Testis (tissue), 3 donors: Measurements from ENCODE around the gene RNASE8. TPM values are rescaled to one million over a fixed set of nuclear protein-coding genes. Genes with fewer than 3 reads are reported as not detected.
A peak's percentile ranks its signal among the peaks of the same experiment; 100 is the strongest.

Source experiments
- DNase-seq: peaks from one replicate; pipeline ENCODE4 v3.0.0-alpha.2; 2019
- H3K27ac ChIP-seq, 2 donors: fragments of 200-600 bp; sonication (generic); one replicate each; pipeline ENCODE4 v1.5.1; 2019
- H3K27me3 ChIP-seq: fragments of 200-600 bp; sonication (generic); one replicate; pipeline ENCODE4 v1.5.1; 2019
- H3K36me3 ChIP-seq: fragments of 200-600 bp; sonication (generic); one replicate; pipeline ENCODE4 v1.5.1; 2017; ENCODE audit warnings: low read depth; ENCODE audit errors: missing control alignments
- H3K4me1 ChIP-seq: fragments of 200-600 bp; sonication (generic); one replicate; pipeline ENCODE4 v1.5.1; 2019
- H3K4me3 ChIP-seq, 2 donors: fragments of 200-600 bp; sonication (generic); one replicate each; pipeline ENCODE4 v1.5.1; 2017 to 2019
- H3K9me3 ChIP-seq: fragments of 200-600 bp; sonication (generic); one replicate; pipeline ENCODE4 v1.5.1; 2017
- POLR2A ChIP-seq: fragments of 450-650 bp; IDR thresholded peaks from one replicate; pipeline ENCODE4 v1.6.1; 2017; ENCODE audit warnings: antibody characterized with exemption, mild to moderate bottlenecking, moderate library complexity
- WGBS, 2 donors: methylation state at CpG; one replicate each; pipeline ENCODE4 v1.1.5; 2018; 5-methylcytosine and 5-hydroxymethylcytosine counted together
- intact Hi-C: fragments of 100-400 bp; cut with DNase I; formaldehyde crosslinking; loops from one replicate; pipeline ENCODE4 v1.15.1; 2023; ENCODE audit warnings: low total_unique reads
- polyA plus RNA-seq: library from polyadenylated mRNA; stranded (reverse); fragments of 350-450 nt; fragmentation: Illumina TruSeq; extraction: RNeasy Lipid Tissue Mini Kit (QIAGEN cat#74804); gene quantifications from one replicate; pipeline ENCODE4 v1.2.3, GENCODE V29; 2014; ENCODE audit warnings: low read depth, low replicate concordance; ENCODE audit not compliant: insufficient read depth
- total RNA-seq, 2 donors: library from RNA; depleted of rRNA; stranded (reverse); fragments of >200 nt; gene quantifications; one replicate each; pipeline ENCODE4 v1.2.3, GENCODE V29; 2016
- TF ChIP-seq, protein P1 (sequence below), 3 experiments: fragments of 450-650 bp in 2 of 3; fragments of 200-600 bp in 1 of 3; sonication (generic) in 1 of 3; IDR thresholded peaks; one replicate each; pipeline ENCODE4 v1.5.1; 2016 to 2019; ENCODE audit warnings: antibody characterized with exemption in 3 of 3, mild to moderate bottlenecking in 2 of 3, moderate library complexity in 1 of 3

The RNASE8 gene
- total and polyA plus RNA-seq, 3 donors from 2014 or later: not detected

DNA sequence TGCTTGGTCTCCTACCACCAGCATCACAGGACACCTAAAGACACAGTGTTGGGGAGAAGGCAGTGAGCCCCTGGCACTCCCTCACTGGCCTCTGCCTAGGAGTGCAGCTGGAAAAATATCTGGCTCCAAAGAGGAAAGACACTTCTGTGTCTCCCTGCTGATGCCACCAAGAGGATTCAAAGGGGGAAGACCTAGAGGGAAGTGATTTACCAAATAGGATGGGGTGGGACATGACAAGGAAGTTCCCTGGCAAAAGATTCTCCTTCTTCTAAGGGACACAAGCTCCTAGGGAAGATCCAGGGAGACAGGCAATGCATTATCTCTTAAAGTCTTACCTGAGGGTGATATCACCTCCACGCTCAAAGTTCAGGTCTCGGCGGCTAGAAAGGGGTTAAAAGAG lies 38.8 kb upstream of the RNASE8 start:
- H3K4me1 ChIP-seq: peaks cover 20% of the 10 kb centered on the region
- H3K27me3 ChIP-seq: no peaks in the 10 kb centered on the region
- no peaks in the 10 kb centered on the region for H3K9me3 ChIP-seq
- no peak for TF ChIP-seq POLR2A
- TF ChIP-seq, protein P1, sequence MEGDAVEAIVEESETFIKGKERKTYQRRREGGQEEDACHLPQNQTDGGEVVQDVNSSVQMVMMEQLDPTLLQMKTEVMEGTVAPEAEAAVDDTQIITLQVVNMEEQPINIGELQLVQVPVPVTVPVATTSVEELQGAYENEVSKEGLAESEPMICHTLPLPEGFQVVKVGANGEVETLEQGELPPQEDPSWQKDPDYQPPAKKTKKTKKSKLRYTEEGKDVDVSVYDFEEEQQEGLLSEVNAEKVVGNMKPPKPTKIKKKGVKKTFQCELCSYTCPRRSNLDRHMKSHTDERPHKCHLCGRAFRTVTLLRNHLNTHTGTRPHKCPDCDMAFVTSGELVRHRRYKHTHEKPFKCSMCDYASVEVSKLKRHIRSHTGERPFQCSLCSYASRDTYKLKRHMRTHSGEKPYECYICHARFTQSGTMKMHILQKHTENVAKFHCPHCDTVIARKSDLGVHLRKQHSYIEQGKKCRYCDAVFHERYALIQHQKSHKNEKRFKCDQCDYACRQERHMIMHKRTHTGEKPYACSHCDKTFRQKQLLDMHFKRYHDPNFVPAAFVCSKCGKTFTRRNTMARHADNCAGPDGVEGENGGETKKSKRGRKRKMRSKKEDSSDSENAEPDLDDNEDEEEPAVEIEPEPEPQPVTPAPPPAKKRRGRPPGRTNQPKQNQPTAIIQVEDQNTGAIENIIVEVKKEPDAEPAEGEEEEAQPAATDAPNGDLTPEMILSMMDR (IDR thresholded peaks at IDR 0.05): no peak
- no peak for DNase-seq
- H3K36me3 ChIP-seq: no peaks in the 10 kb centered on the region
- WGBS, 2 donors: 91 to 92% methylated on average over 3 of the region's 3 CpGs
- H3K27ac ChIP-seq: no peak overlapping the region
- no peak overlapping the region for H3K4me3 ChIP-seq
- intact Hi-C loops: loop anchor here (10.0 kb wide), 1 partner anchor 76 kb away; the partner anchor contains the start of gene ZNF219

DNA sequence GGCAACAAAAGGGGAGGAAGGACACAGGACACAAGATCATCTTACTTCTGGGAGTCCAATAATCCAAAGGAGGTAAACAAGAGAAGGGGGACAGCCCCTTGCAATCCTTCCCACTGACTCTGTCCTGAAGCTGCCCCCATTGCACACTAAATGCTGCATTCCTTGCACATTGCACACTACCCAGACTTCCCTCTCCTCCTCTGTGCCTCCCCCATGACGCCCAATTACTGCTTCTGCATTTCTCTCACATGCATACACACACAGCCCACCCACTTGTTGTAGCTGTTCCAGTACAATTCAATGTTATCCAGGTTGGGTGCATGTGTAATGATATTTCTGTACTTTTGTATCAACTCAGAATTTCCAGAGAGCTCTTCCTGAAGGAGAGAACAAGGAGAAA lies 38.3 kb upstream of the RNASE8 start:
- peaks cover 20% of the 10 kb centered on the region for H3K4me1 ChIP-seq

DNA sequence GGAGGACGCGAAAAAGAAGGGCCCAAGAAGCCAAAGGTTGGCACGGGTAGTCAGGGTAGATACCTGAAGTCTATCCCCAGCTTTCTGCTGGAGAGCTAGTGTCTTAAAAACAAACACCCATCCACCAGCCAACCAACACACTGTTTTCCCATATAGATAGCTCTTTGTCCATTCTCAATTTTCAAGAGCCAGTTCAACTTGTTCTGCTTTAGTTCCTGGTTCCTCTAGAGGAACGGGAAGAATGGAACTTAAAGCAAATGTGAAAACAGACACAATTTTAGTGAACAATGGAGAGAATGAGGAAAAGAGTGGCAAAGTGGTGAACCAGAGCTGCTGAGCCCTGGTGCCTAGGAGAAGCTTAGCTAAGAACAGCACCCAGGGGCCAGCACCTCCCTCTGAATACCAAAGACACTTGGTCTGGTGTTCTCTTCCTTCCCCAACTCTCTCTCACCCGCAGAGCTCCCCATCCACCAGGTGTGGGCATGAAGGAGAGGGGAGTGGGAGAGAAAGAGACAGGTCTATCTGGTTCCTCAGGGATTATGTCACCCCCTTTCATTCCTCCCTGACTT lies 36.6 kb upstream of the RNASE8 start:
- 85 to 94% methylated on average over 5 of the region's 5 CpGs for WGBS, 2 donors
- TF ChIP-seq POLR2A: no peak
- TF ChIP-seq, protein P1 (IDR thresholded peaks at IDR 0.05): no peak
- no peaks in the 10 kb centered on the region for H3K9me3 ChIP-seq
- H3K27ac ChIP-seq: no peak overlapping the region
- DNase-seq: no peak
- intact Hi-C loops: no loop called here
- H3K27me3 ChIP-seq: no peaks in the 10 kb centered on the region
- H3K4me3 ChIP-seq: no peak overlapping the region
- H3K36me3 ChIP-seq: no peaks in the 10 kb centered on the region
- peaks cover 21% of the 10 kb centered on the region for H3K4me1 ChIP-seq

More for the DNA sequence above, 38.3 kb upstream of the RNASE8 start:
- 57 to 67% methylated on average over 1 of the region's 1 CpG for WGBS, 2 donors
- no peak for TF ChIP-seq POLR2A
- TF ChIP-seq, protein P1 (IDR thresholded peaks at IDR 0.05): no peak
- Histone ChIP-seq H3K4me3 (no peak overlapping the region), H3K27ac (no peak overlapping the region), H3K36me3 (no peaks in the 10 kb centered on the region), H3K9me3 (no peaks in the 10 kb centered on the region), H3K27me3 (no peaks in the 10 kb centered on the region)
- intact Hi-C loops: loop anchor here (10.0 kb wide), 1 partner anchor 75 kb away; the partner anchor contains the start of gene ZNF219
- DNase-seq: no peak

DNA sequence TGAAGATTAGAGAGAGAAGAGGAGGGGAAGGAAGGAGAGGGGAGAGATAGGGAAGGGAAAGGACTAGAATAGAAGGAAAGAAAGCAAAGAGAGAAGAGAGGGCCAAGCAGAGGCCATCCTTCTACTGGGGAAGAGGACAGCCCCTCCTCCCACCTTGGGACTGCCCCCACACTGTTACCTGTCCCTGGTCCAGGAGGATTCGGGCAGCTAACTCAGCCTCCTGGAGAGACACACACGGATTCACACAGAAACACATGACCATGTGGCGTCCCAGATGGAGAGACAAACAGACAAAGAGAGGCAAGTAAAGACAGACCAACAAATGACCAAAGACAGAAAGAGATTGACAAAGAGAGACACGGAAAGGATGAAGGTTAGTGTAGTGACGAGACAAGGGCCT lies 34.9 kb upstream of the RNASE8 start:
- intact Hi-C loops: no loop called here
- no peak for TF ChIP-seq POLR2A
- TF ChIP-seq, protein P1 (IDR thresholded peaks at IDR 0.05): no peak
- Histone ChIP-seq H3K27ac (peak overlapping the region; percentile 89 to 91), H3K9me3 (no peaks in the 10 kb centered on the region), H3K4me1 (peaks cover 31% of the 10 kb centered on the region), H3K4me3 (peak overlapping the region in 1 of 2 donors; percentile 83), H3K27me3 (no peaks in the 10 kb centered on the region), H3K36me3 (no peaks in the 10 kb centered on the region)
- DNase-seq: no peak
- WGBS, 2 donors: 68 to 72% methylated on average over 5 of the region's 5 CpGs

DNA sequence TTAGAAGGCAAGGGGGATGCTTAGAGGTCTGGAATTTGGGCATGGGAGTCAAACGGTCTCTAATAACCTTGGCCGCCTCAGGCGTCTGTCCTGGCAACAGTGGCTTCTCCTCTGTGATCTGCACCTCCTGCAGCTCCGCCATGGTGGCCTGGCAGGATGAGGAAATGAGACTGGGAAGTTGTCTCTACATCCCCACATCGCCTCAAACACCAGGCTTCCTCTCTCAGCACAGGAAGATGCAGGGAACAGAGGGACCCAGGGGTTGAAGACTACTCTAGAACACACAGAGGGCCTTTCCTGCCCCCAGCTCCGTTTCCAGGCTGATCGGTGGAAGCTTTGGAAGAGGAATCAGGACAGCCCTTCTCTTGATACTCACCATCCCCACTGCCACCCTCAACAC lies 34.4 kb upstream of the RNASE8 start:
- Histone ChIP-seq H3K4me1 (peaks cover 31% of the 10 kb centered on the region), H3K4me3 (peak overlapping the region in 1 of 2 donors; percentile 83), H3K27me3 (no peaks in the 10 kb centered on the region), H3K27ac (peak overlapping the region; percentile 89 to 91), H3K36me3 (no peaks in the 10 kb centered on the region), H3K9me3 (no peaks in the 10 kb centered on the region)
- 38 to 47% methylated on average over 7 of the region's 7 CpGs for WGBS, 2 donors
- no peak for TF ChIP-seq POLR2A
- TF ChIP-seq, protein P1 (IDR thresholded peaks at IDR 0.05): no peak
- intact Hi-C loops: no loop called here
- DNase-seq: no peak
